GM12878 (cell line): ENCODE data around the gene MYH6. TPM values are rescaled to one million over a fixed set of nuclear protein-coding genes. Genes with fewer than 3 reads are reported as not detected.

Experiments used
- ATAC-seq: fragments of 200-7000 bp; cut with Tn5 transposase; 3 replicates; pipeline ENCODE4 v1.9.1; 2020; ENCODE audit warnings: mild to moderate bottlenecking, moderate library complexity
- BruUV-seq: library from RNA; stranded (reverse); fragments of 400-500 nt; replicated peaks from 2 replicates; lab custom pipeline; 2021; lab: Mats Ljungman, UMichigan
- CTCF ChIA-PET: fragments of 300-600 bp; sonication (Branson Sonifier 250); formaldehyde crosslinking; extraction: SDS; loops from one replicate; lab custom pipeline; 2021; ENCODE audit warnings: inconsistent platforms; lab: Yijun Ruan, JAX
- POLR2A ChIA-PET: fragments of 350-600 bp; formaldehyde crosslinking; extraction: SDS; loops from one replicate; lab custom pipeline; 2021; ENCODE audit warnings: inconsistent platforms; lab: Charles Lee
- RAD21 ChIA-PET: fragments of 300-600 bp; sonication (Branson Sonifier 250); formaldehyde crosslinking; loops from one replicate; lab custom pipeline; 2023; ENCODE audit warnings: antibody characterized with exemption; ENCODE audit not compliant: unreplicated experiment; lab: Charles Lee
- SMC1A ChIA-PET: fragments of 300-600 bp; sonication (Branson Sonifier 250); formaldehyde crosslinking; loops from one replicate; lab custom pipeline; 2023; ENCODE audit not compliant: unreplicated experiment, uncharacterized antibody; lab: Charles Lee
- DNase-seq: peaks from one replicate; pipeline ENCODE4 v3.0.0-alpha.2; 2011; ENCODE audit warnings: low read depth, low spot score
- FAIRE-seq: peaks from 3 replicates; lab custom pipeline; 2011; peaks lifted over from hg19 to GRCh38; lab: Jason Lieb, UNC
- H2AFZ ChIP-seq: 2 replicates; pipeline ENCODE4 v1.6.0; 2011; ENCODE audit warnings: low read depth, low read length, control low read depth; ENCODE audit not compliant: control insufficient read depth
- H3K27ac ChIP-seq: 2 replicates; pipeline ENCODE4 v1.5.1; 2011; ENCODE audit warnings: control low read depth; ENCODE audit not compliant: control insufficient read depth, insufficient read depth
- H3K27me3 ChIP-seq, 2 experiments: replicated peaks in 1 of 2; 2 replicates each; pipeline versions ENCODE4 v1.6.0 to v1.6.1; 2011; ENCODE audit warnings: low read length in 1 of 2; ENCODE audit not compliant: control insufficient read depth in 2 of 2, insufficient read depth in 2 of 2
- H3K36me3 ChIP-seq, 2 experiments: 2 replicates each; pipeline ENCODE4 v1.5.1; 2011; ENCODE audit warnings: low read length in 1 of 2; ENCODE audit not compliant: control insufficient read depth in 2 of 2, insufficient read depth in 2 of 2
- H3K4me1 ChIP-seq: 2 replicates; pipeline ENCODE4 v1.6.1; 2011; ENCODE audit warnings: mild to moderate bottlenecking, low read length, moderate library complexity, mixed read lengths; ENCODE audit not compliant: control insufficient read depth, insufficient read depth
- H3K4me2 ChIP-seq: 2 replicates; pipeline ENCODE4 v1.6.0; 2011; ENCODE audit warnings: control low read depth; ENCODE audit not compliant: control insufficient read depth, insufficient read depth
- H3K4me3 ChIP-seq: fragments of 200-600 bp; sonication (generic); 2 replicates; pipeline ENCODE4 v1.5.1; 2016
- H3K79me2 ChIP-seq: 2 replicates; pipeline ENCODE4 v1.6.0; 2011; ENCODE audit warnings: low read length; ENCODE audit not compliant: control insufficient read depth, insufficient read depth
- H3K9ac ChIP-seq: 2 replicates; pipeline ENCODE4 v1.8.0; 2011; ENCODE audit warnings: low read length, control low read depth, mixed read lengths; ENCODE audit not compliant: control insufficient read depth, insufficient read depth
- H3K9me3 ChIP-seq: replicated peaks from 3 replicates; pipeline ENCODE4 v1.5.1; 2011; ENCODE audit warnings: mild to moderate bottlenecking, low read length; ENCODE audit not compliant: control insufficient read depth, insufficient read depth
- H4K20me1 ChIP-seq: 2 replicates; pipeline ENCODE4 v1.6.0; 2011; ENCODE audit not compliant: control insufficient read depth, insufficient read depth
- ATF3 ChIP-seq: IDR thresholded peaks from 2 replicates; pipeline ENCODE4 v1.6.1; 2011; ENCODE audit warnings: low read depth, mild to moderate bottlenecking, low read length, moderate library complexity, borderline replicate concordance; ENCODE audit errors: extremely low read depth
- BCL11A ChIP-seq: IDR thresholded peaks from 2 replicates; pipeline ENCODE4 v1.6.1; 2011; ENCODE audit warnings: low read depth, low read length
- CBFB ChIP-seq: IDR thresholded peaks from 2 replicates; pipeline ENCODE4 v1.6.1; 2016; ENCODE audit warnings: antibody characterized with exemption, low read depth
- CHD4 ChIP-seq: fragments of 200-600 bp; sonication (generic); IDR thresholded peaks from 2 replicates; pipeline ENCODE4 v1.6.1; 2016; ENCODE audit warnings: mild to moderate bottlenecking
- CREB1 ChIP-seq: IDR thresholded peaks from 2 replicates; pipeline ENCODE4 v1.6.1; 2012; ENCODE audit warnings: low read depth, mild to moderate bottlenecking, inconsistent platforms
- IRF5 ChIP-seq: fragments of 450-650 bp; IDR thresholded peaks from 2 replicates; pipeline ENCODE4 v1.6.1; 2017; ENCODE audit warnings: borderline replicate concordance
- NBN ChIP-seq: fragments of 450-650 bp; IDR thresholded peaks from 2 replicates; pipeline ENCODE4 v1.6.1; 2016
- NFXL1 ChIP-seq: fragments of 450-650 bp; IDR thresholded peaks from 2 replicates; pipeline ENCODE4 v1.6.1; 2017; ENCODE audit warnings: antibody characterized with exemption, mild to moderate bottlenecking, borderline replicate concordance
- NFYA ChIP-seq: IDR thresholded peaks from 2 replicates; pipeline ENCODE4 v1.6.1; 2011; ENCODE audit warnings: low read depth, mild to moderate bottlenecking, low read length, improper control_type of control experiment, borderline replicate concordance
- NFYB ChIP-seq: IDR thresholded peaks from 2 replicates; pipeline ENCODE4 v1.6.1; 2011; ENCODE audit warnings: low read depth, mild to moderate bottlenecking, low read length, improper control_type of control experiment, moderate library complexity; ENCODE audit not compliant: insufficient read depth
- POU2F2 ChIP-seq: IDR thresholded peaks from 3 replicates; pipeline ENCODE4 v1.6.1; 2011; ENCODE audit warnings: low read depth, mild to moderate bottlenecking, low read length, borderline replicate concordance
- SREBF1 ChIP-seq: IDR thresholded peaks from 2 replicates; pipeline ENCODE4 v1.6.1; 2012; ENCODE audit warnings: mild to moderate bottlenecking, low read length
- SREBF2 ChIP-seq: IDR thresholded peaks from 2 replicates; pipeline ENCODE4 v1.6.1; 2012; ENCODE audit warnings: mild to moderate bottlenecking, low read length
- STAT3 ChIP-seq: IDR thresholded peaks from 2 replicates; pipeline ENCODE4 v1.6.1; 2011; ENCODE audit warnings: low read depth, low read length, improper control_type of control experiment
- SUPT20H ChIP-seq: IDR thresholded peaks from 2 replicates; pipeline ENCODE4 v1.6.1; 2011; ENCODE audit warnings: low read depth, mild to moderate bottlenecking, low read length, moderate library complexity, borderline replicate concordance; ENCODE audit not compliant: control insufficient read depth
- TCF3 ChIP-seq: IDR thresholded peaks from 2 replicates; pipeline ENCODE4 v1.6.1; 2012; ENCODE audit warnings: low read depth, mild to moderate bottlenecking, low read length, borderline replicate concordance; ENCODE audit not compliant: insufficient read depth
- TCF7 ChIP-seq: IDR thresholded peaks from 2 replicates; pipeline ENCODE4 v1.6.1; 2014; ENCODE audit warnings: antibody characterized with exemption, borderline replicate concordance
- ZZZ3 ChIP-seq: IDR thresholded peaks from 2 replicates; pipeline ENCODE4 v1.6.1; 2011; ENCODE audit warnings: low read depth; ENCODE audit not compliant: control insufficient read depth, insufficient read length
- WGBS: methylation state at CpG from one replicate; pipeline ENCODE4 v1.1.6; 2016; ENCODE audit warnings: low lambda C conversion rate; ENCODE audit not compliant: insufficient replicate concordance, insufficient coverage; ENCODE audit errors: missing lambda C conversion rate; 5-methylcytosine and 5-hydroxymethylcytosine counted together
- in situ Hi-C: fragments of 300-500 bp; cut with MboI; formaldehyde crosslinking; loops from 9 replicates; pipeline ENCODE4 v1.14.3; 2018; ENCODE audit warnings: mixed read lengths
- intact Hi-C: fragments of 100-400 bp; cut with micrococcal nuclease; formaldehyde crosslinking; loops from one replicate; pipeline ENCODE4 v1.14.2; 2022; ENCODE audit not compliant: unreplicated experiment
- polyA plus RNA-seq, 11 experiments: library from polyadenylated mRNA; depleted of rRNA in 4 of 11; unstranded in 6 of 11; stranded (reverse) in 5 of 11; fragments of >200 nt; fragmentation: Nextera tagmentation in 4 of 11; fragmentation: Illumina TruSeq in 1 of 11; extraction: Ambion mirVana in 4 of 11; extraction: Trizol in 1 of 11; gene quantifications; 1 replicate in 1 of 11; 2 replicates in 10 of 11; pipeline versions ENCODE4 v1.2.1 to v1.2.3, GENCODE V29; 2011 to 2016; ENCODE audit warnings: inconsistent platforms in 2 of 11, missing spikeins in 2 of 11, low read depth in 1 of 11
- total RNA-seq, 4 experiments: library from RNA; depleted of rRNA in 3 of 4; stranded (reverse); fragments of >200 nt in 3 of 4; fragmentation: Illumina TruSeq in 1 of 4; extraction: Trizol in 1 of 4; gene quantifications; 2 replicates each; pipeline versions ENCODE4 v1.2.1 to v1.2.3, GENCODE V29; 2013 to 2021
- TF ChIP-seq, protein P1 (sequence below): fragments of 450-650 bp; formaldehyde crosslinking; IDR thresholded peaks from 2 replicates; pipeline ENCODE4 v1.5.0; 2022; ENCODE audit warnings: mild to moderate bottlenecking, missing genetic modification characterization

Gene MYH6
- total and polyA plus RNA-seq, 10 of the 15 experiments (the other 5 are each of a cell fraction or from before 2014, with no cell fraction given) = 0.01 to 0.84 (median 0.05) TPM; not detected in 7

DNA sequence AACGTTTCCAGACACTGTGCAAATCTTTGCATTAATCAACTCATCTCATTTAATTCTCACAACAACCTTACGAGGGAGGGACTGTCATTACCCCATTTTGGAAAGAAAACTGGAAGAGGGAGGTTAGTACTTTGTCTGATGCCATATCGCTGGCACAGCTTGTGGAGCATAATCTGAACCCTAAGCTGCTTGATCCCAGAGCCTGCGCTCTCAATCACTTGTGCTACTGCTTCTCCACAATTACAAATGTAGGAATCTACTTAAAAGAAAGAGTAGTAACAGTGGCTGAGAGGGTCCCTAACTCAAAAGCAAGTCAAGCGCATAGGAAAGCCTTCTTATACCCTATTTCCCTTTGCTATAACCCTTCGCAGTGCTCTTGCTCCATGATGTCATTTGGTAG is 46.3 kb downstream of the MYH6 start:
- no peaks in the 10 kb centered on the region for H4K20me1 ChIP-seq
- H2AFZ ChIP-seq = no peak overlapping the region
- ChIA-PET POLR2A (no interaction called here), SMC1A (interaction anchor here (1.1 kb wide), 1 partner anchor 53 kb away, joined by 3 read pairs; no protein-coding TSS in a partner anchor), CTCF (interaction anchor here (1.1 kb wide), 2 partner anchors 9 to 70 kb away, joined by 3 to 4 read pairs; no protein-coding TSS in a partner anchor), RAD21 (no interaction called here)
- no peak overlapping the region for H3K9ac ChIP-seq
- H3K4me3 ChIP-seq = no peak overlapping the region
- DNase-seq (no peak), ATAC-seq (no peak), FAIRE-seq (no peak)
- no peaks in the 10 kb centered on the region for H3K79me2 ChIP-seq
- H3K4me2 ChIP-seq = no peak overlapping the region
- in situ Hi-C loops (no loop called here), intact Hi-C loops (no loop called here)
- no peak overlapping the region for H3K27ac ChIP-seq
- 51% methylated on average over 6 of the region's 6 CpGs for WGBS
- no peak for TF ChIP-seq SREBF2
- TF ChIP-seq, protein P1, sequence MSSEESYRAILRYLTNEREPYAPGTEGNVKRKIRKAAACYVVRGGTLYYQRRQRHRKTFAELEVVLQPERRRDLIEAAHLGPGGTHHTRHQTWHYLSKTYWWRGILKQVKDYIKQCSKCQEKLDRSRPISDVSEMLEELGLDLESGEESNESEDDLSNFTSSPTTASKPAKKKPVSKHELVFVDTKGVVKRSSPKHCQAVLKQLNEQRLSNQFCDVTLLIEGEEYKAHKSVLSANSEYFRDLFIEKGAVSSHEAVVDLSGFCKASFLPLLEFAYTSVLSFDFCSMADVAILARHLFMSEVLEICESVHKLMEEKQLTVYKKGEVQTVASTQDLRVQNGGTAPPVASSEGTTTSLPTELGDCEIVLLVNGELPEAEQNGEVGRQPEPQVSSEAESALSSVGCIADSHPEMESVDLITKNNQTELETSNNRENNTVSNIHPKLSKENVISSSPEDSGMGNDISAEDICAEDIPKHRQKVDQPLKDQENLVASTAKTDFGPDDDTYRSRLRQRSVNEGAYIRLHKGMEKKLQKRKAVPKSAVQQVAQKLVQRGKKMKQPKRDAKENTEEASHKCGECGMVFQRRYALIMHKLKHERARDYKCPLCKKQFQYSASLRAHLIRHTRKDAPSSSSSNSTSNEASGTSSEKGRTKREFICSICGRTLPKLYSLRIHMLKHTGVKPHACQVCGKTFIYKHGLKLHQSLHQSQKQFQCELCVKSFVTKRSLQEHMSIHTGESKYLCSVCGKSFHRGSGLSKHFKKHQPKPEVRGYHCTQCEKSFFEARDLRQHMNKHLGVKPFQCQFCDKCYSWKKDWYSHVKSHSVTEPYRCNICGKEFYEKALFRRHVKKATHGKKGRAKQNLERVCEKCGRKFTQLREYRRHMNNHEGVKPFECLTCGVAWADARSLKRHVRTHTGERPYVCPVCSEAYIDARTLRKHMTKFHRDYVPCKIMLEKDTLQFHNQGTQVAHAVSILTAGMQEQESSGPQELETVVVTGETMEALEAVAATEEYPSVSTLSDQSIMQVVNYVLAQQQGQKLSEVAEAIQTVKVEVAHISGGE = no peak
- no peak for TF ChIP-seq SREBF1
- no peak for TF ChIP-seq NBN
- no peak for TF ChIP-seq BCL11A
- no peak for TF ChIP-seq STAT3
- no peak for TF ChIP-seq POU2F2
- TF ChIP-seq TCF7 = no peak
- TF ChIP-seq ZZZ3 = no peak
- TF ChIP-seq CHD4 = no peak
- no peak for TF ChIP-seq NFYA
- no peak for TF ChIP-seq SUPT20H
- no peak for TF ChIP-seq NFYB
- TF ChIP-seq CREB1 = no peak
- no peak for TF ChIP-seq ATF3
- no peak for TF ChIP-seq TCF3
- no peak for TF ChIP-seq IRF5
- no peak for TF ChIP-seq CBFB
- TF ChIP-seq NFXL1 = no peak
- H3K4me1 ChIP-seq = no peaks in the 10 kb centered on the region
- peaks cover 0 to 7% of the 10 kb centered on the region in 2 experiments; a peak in 3 of 4 replicates for H3K27me3 ChIP-seq
- no peaks in the 10 kb centered on the region for H3K9me3 ChIP-seq
- no peaks in the 10 kb centered on the region for H3K36me3 ChIP-seq
- BruUV-seq = no TSS peak
